Endothelial cell (in vitro differentiated cells): ENCODE measurements around the gene WWC1. TPM values are rescaled to one million over a fixed set of nuclear protein-coding genes. Genes with fewer than 3 reads are reported as not detected.
"Not testable (repeated sequence)": the region's sequence is repeated elsewhere in the genome, so short reads cannot be mapped to it uniquely, and the experiment has no call there.

Source experiments
- DNase-seq: peaks from one replicate; pipeline ENCODE4 v3.0.0; 2021; ENCODE audit warnings: low spot score
- H3K27ac Mint-ChIP-seq: one replicate; pipeline ENCODE4 v1.8.0; 2021; ENCODE audit warnings: mixed read lengths, inconsistent platforms; ENCODE audit not compliant: unreplicated experiment
- H3K27me3 Mint-ChIP-seq: one replicate; pipeline ENCODE4 v1.8.0; 2021; ENCODE audit warnings: mild to moderate bottlenecking, moderate library complexity, mixed read lengths, inconsistent platforms; ENCODE audit not compliant: unreplicated experiment
- H3K36me3 Mint-ChIP-seq: one replicate; pipeline ENCODE4 v1.8.0; 2021; ENCODE audit warnings: mild to moderate bottlenecking, low read depth, mixed read lengths, inconsistent platforms; ENCODE audit not compliant: unreplicated experiment
- H3K4me1 Mint-ChIP-seq: one replicate; pipeline ENCODE4 v1.8.0; 2021; ENCODE audit warnings: mild to moderate bottlenecking, mixed read lengths, inconsistent platforms; ENCODE audit not compliant: unreplicated experiment
- H3K4me3 Mint-ChIP-seq: one replicate; pipeline ENCODE4 v1.8.0; 2021; ENCODE audit warnings: mild to moderate bottlenecking, mixed read lengths, inconsistent platforms; ENCODE audit not compliant: unreplicated experiment
- H3K9me3 Mint-ChIP-seq: one replicate; pipeline ENCODE4 v1.8.0; 2021; ENCODE audit warnings: mixed read lengths, inconsistent platforms; ENCODE audit not compliant: unreplicated experiment
- CTCF ChIP-seq: fragments of 200-600 bp; sonication (generic); IDR thresholded peaks from one replicate; pipeline ENCODE4 v1.5.0; 2021; ENCODE audit warnings: antibody characterized with exemption; ENCODE audit not compliant: unreplicated experiment
- total RNA-seq: library from RNA; stranded (reverse); fragmentation: NEBNext Ultra II Directional; extraction: Animal tissue kit (Norgen Biotek cat#: 25700); gene quantifications from one replicate; pipeline ENCODE4 v1.2.1, GENCODE V29; 2021; ENCODE audit not compliant: unreplicated experiment

Gene WWC1
- total RNA-seq, 1 donor from 2014 or later = 1.1 TPM

GRCh38 chr5:168307022-168307421 is 15.6 kb downstream of the WWC1 start:
- Mint-ChIP-seq H3K27me3 (no peaks in the 10 kb centered on the region), H3K4me3 (no peak overlapping the region), H3K27ac (no peak overlapping the region), H3K9me3 (no peaks in the 10 kb centered on the region), H3K36me3 (no peaks in the 10 kb centered on the region), H3K4me1 (no peaks in the 10 kb centered on the region)
- no peak for DNase-seq
- no peak for TF ChIP-seq CTCF

- Mint-ChIP-seq H3K4me3 (no peak overlapping the region), H3K27me3 (no peaks in the 10 kb centered on the region), H3K27ac (no peak overlapping the region), H3K9me3 (no peaks in the 10 kb centered on the region), H3K4me1 (no peaks in the 10 kb centered on the region), H3K36me3 (no peaks in the 10 kb centered on the region)
- TF ChIP-seq CTCF = no peak
- DNase-seq = no peak
These were observed 16.6 kb downstream of the WWC1 start for GRCh38 chr5:168307925-168308584.

GRCh38 chr5:168308976-168309598 is 17.6 kb downstream of the WWC1 start:
- H3K4me1 Mint-ChIP-seq = peaks cover 3% of the 10 kb centered on the region
- no peak for DNase-seq
- no peaks in the 10 kb centered on the region for H3K36me3 Mint-ChIP-seq
- H3K4me3 Mint-ChIP-seq = no peak overlapping the region
- TF ChIP-seq CTCF = no peak
- no peaks in the 10 kb centered on the region for H3K27me3 Mint-ChIP-seq
- no peaks in the 10 kb centered on the region for H3K9me3 Mint-ChIP-seq
- no peak overlapping the region for H3K27ac Mint-ChIP-seq

- not testable (repeated sequence) for H3K4me3 Mint-ChIP-seq, DNase-seq, H3K27me3 Mint-ChIP-seq, H3K4me1 Mint-ChIP-seq, H3K27ac Mint-ChIP-seq, H3K9me3 Mint-ChIP-seq, H3K36me3 Mint-ChIP-seq
These were observed 19.1 kb downstream of the WWC1 start for GRCh38 chr5:168310541-168310940.

DNA sequence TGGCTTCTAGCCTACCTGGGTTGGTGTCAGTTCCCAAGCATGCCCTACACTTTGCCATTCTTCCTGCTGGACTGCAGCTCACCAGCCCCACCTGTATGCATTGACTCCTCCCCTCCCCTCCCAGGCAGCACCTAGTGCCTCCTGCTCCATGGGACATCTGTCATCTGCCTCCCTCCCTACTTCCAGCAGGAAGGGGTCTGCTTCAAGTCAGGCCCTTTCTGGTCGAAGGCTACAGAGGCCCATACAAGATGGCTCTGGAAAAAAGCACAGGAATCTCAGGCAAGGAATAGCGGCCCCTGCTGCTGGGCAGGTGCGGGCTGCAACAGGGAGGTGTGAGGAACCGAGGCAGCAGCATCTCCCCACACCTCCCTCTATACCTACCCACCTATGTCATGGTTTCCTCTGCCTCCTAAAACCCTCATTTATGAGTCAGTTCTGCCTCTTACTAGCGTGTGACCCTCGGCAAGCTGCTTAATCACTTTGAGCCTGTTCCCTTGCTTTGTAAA is 19.7 kb downstream of the WWC1 start:
- H3K4me1 Mint-ChIP-seq = peaks cover 3% of the 10 kb centered on the region
- H3K4me3 Mint-ChIP-seq = no peak overlapping the region
- H3K36me3 Mint-ChIP-seq = no peaks in the 10 kb centered on the region
- H3K9me3 Mint-ChIP-seq = no peaks in the 10 kb centered on the region
- no peak for DNase-seq
- TF ChIP-seq CTCF = no peak
- peaks cover 2% of the 10 kb centered on the region for H3K27me3 Mint-ChIP-seq
- H3K27ac Mint-ChIP-seq = no peak overlapping the region
